ENCODE results near the gene MYLK. TPM values are rescaled to one million over a fixed set of nuclear protein-coding genes. Genes with fewer than 3 reads are reported as not detected.

MYLK gene
- total RNA-seq, 4 donors from 2014 or later = 10.7 to 320 (median 42.0) TPM

GRCh38 chr3:123837858-123838257 lies 46.3 kb downstream of the MYLK start:
- no peak for TF ChIP-seq POLR2A (IDR thresholded peaks at IDR 0.05)
- TF ChIP-seq CTCF (IDR thresholded peaks at IDR 0.05) = no peak
- H3K4me1 ChIP-seq = no peaks in the 10 kb centered on the region
- peaks cover 0 to 8% (median 0%) of the 10 kb centered on the region in 4 donors for H3K27me3 ChIP-seq
- no peak for DNase-seq
- no peak overlapping the region for H3K27ac ChIP-seq
- intact Hi-C loops (cut with DNase I) = no loop called here
- no peak overlapping the region for H3K4me3 ChIP-seq
- H3K9me3 ChIP-seq = peaks cover 0 to 12% (median 4%) of the 10 kb centered on the region in 3 donors
- H3K36me3 ChIP-seq = no peaks in the 10 kb centered on the region

GRCh38 chr3:123834631-123835030 lies 49.5 kb downstream of the MYLK start:
- intact Hi-C loops (cut with DNase I) = no loop called here
- WGBS, 2 donors = 33 to 47% methylated on average over 2 of the region's 2 CpGs
- H3K27me3 ChIP-seq = peaks cover 0 to 8% (median 0%) of the 10 kb centered on the region in 4 donors

GRCh38 chr3:123833398-123833785 lies 50.7 kb downstream of the MYLK start:
- TF ChIP-seq CTCF (IDR thresholded peaks at IDR 0.05) (no peak), POLR2A (IDR thresholded peaks at IDR 0.05) (no peak)
- H3K4me3 ChIP-seq = no peak overlapping the region
- H3K27me3 ChIP-seq = peaks cover 0 to 8% (median 0%) of the 10 kb centered on the region in 4 donors
- H3K4me1 ChIP-seq = no peaks in the 10 kb centered on the region
- no peak overlapping the region for H3K27ac ChIP-seq
- WGBS, 2 donors = 50 to 54% methylated on average over 1 of the region's 1 CpG
- H3K36me3 ChIP-seq = no peaks in the 10 kb centered on the region
- DNase-seq = no peak
- H3K9me3 ChIP-seq = peaks cover 0 to 5% (median 0%) of the 10 kb centered on the region in 3 donors
- intact Hi-C loops (cut with DNase I) = no loop called here

More at GRCh38 chr3:123834631-123835030, 49.5 kb downstream of the MYLK start:
- Histone ChIP-seq H3K4me3 (no peak overlapping the region), H3K9me3 (no peaks in the 10 kb centered on the region), H3K4me1 (no peaks in the 10 kb centered on the region), H3K36me3 (no peaks in the 10 kb centered on the region), H3K27ac (no peak overlapping the region)
- DNase-seq = no peak
- TF ChIP-seq CTCF (IDR thresholded peaks at IDR 0.05) = no peak
- TF ChIP-seq POLR2A (IDR thresholded peaks at IDR 0.05) = no peak

- Histone ChIP-seq H3K27ac (no peak overlapping the region), H3K4me1 (no peaks in the 10 kb centered on the region), H3K27me3 (peaks cover 0 to 8% (median 0%) of the 10 kb centered on the region in 4 donors), H3K36me3 (no peaks in the 10 kb centered on the region), H3K4me3 (no peak overlapping the region), H3K9me3 (peaks cover 0 to 11% (median 0%) of the 10 kb centered on the region in 3 donors)
- intact Hi-C loops (cut with DNase I) = no loop called here
- no peak for DNase-seq
- WGBS, 2 donors = 42 to 49% methylated on average over 3 of the region's 3 CpGs
- TF ChIP-seq CTCF (IDR thresholded peaks at IDR 0.05) (no peak), POLR2A (IDR thresholded peaks at IDR 0.05) (no peak)
Measured at GRCh38 chr3:123832692-123833397, 51.3 kb downstream of the MYLK start.

- WGBS, 2 donors = 51 to 54% methylated on average over 7 of the region's 7 CpGs
- peaks cover 0 to 25% (median 7%) of the 10 kb centered on the region in 3 donors for H3K9me3 ChIP-seq
- H3K36me3 ChIP-seq = no peaks in the 10 kb centered on the region
- peaks cover 0 to 8% (median 0%) of the 10 kb centered on the region in 4 donors for H3K27me3 ChIP-seq
- TF ChIP-seq POLR2A (IDR thresholded peaks at IDR 0.05) = no peak
- TF ChIP-seq CTCF (IDR thresholded peaks at IDR 0.05) = no peak
- intact Hi-C loops (cut with DNase I) = no loop called here
- no peaks in the 10 kb centered on the region for H3K4me1 ChIP-seq
- H3K27ac ChIP-seq = no peak overlapping the region
- DNase-seq = no peak
- no peak overlapping the region for H3K4me3 ChIP-seq
Measured at GRCh38 chr3:123831420-123831819, 52.7 kb downstream of the MYLK start.
